Upper lobe of left lung (tissue), 4 donors: ENCODE measurements around the gene P2RX7.

ENCODE experiments used
- CTCF ChIP-seq, 6 experiments: fragments of 450-650 bp in 4 of 6; fragments of 200-600 bp in 2 of 6; sonication (generic) in 2 of 6; IDR thresholded peaks; one replicate each; pipeline ENCODE4 v1.5.1; 2016 to 2019; ENCODE audit warnings: antibody characterized with exemption in 6 of 6
- POLR2A ChIP-seq, 4 donors: fragments of 450-650 bp; IDR thresholded peaks; one replicate each; pipeline ENCODE4 v1.5.1; 2016 to 2017; ENCODE audit warnings: antibody characterized with exemption in 4 of 4, mild to moderate bottlenecking in 2 of 4
- POLR2AphosphoS5 ChIP-seq, 2 donors: sonication (generic); formaldehyde crosslinking; IDR thresholded peaks; one replicate each; pipeline ENCODE4 v1.5.1; 2017; ENCODE audit warnings: antibody characterized with exemption in 2 of 2

DNA sequence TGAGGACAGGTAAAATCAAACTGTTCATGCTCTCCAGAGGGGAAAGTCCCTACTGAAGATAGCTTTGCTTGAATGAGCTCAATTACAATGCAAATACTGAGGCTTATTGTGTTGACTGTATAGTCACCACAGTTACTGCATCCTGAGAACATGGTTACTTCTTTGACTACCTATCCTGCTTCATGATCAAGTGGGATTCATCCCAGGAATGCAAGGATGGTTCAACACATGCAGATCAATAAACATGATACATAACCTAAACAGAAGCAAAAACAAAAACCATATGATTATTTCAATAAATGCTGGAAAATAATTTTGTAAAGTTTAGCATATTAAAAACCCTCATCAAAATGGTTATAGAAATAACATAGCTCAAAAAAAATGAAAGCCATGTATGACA is 32.9 kb upstream of the P2RX7 start:
- no peak for TF ChIP-seq POLR2A (IDR thresholded peaks at IDR 0.05)
- TF ChIP-seq CTCF (IDR thresholded peaks at IDR 0.05), result no peak
- TF ChIP-seq POLR2AphosphoS5 (IDR thresholded peaks at IDR 0.05), result no peak
